ENCODE measurements around the gene ZNF580.

ZNF580 gene

DNA sequence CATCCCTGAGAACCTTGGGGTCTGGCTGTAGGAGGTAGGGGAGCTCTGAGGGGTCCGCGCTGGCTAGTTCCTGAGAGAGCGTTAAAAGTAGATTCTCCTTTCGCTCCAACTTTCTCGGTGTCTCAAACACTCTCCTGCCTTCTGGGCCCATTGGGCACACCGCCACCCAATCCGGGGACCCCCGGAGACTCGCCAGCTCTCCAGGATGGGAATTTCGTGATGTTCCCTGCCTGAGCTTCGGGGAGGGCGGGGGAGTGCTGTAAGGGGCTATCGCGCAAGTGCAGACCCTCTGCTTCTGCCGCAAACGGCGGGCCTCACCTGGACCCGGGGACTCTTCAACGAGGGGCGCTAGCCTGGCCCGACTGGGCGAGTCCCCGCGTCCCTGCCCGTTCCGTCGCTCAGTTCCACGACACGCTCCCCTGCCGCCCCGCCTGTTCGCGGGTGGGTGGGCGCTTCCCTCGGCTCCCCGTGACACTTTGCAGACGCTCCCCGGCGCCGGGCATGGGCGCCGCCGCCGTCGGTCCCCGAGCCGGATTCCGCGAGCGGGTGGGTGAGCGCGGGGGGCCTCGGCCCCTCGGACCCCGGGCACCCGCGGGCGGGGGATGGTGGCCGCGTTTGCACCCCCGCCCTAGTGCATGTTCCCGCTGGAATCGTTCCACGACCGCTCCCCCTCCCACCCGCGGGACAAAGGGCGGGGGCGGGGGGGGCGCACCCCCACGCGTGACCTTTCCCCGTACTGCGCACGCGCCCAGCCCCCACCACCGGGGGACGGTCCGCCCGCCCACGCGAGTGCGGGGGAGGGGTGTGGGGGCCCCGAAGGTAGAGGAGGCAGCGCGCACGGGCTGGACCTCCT lies 7.2 kb downstream of the ZNF580 start, which contains the start of gene CCDC106:
CCDC106 (plus strand) TSS at position 481 of the 853 bp plus-strand sequence. CDS start 835 bp downstream, outside the sequence.
- DNase-seq (ENCODE audit: low read depth): no peak

DNA sequence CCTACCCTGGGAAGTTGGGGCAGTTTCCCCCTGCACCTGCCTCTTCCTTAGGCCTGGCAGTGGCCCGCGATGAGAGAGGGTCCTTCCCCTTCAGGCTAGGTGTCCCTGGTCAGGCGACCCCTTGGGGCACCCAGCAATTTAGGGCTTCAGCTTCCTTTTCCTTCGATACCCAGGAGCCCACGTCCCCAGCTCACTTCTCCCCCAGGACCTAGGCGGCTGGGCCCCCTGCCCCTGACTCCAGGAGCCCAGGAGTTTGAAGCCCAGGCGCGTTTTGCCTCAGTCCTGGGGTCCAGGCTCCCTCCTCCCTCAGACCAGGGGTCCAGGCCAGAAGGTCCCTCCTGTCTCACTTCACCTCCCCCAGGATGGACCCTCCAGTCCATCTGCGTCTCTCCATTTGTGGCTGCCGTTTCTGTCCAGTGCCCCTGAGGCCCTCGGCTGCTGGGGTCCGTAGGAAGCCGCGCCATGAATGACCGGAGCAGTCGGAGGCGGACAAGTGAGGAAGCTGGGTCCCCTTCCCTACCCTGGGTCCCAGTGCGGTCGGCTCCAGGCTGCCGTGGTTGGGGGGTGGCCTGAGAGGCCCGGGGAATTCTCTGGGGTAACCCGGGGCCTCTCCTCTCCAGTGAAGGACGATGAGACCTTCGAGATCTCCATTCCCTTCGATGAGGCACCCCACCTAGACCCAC lies 7.9 kb downstream of the ZNF580 start:
- no peak for DNase-seq (ENCODE audit: low read depth)

DNA sequence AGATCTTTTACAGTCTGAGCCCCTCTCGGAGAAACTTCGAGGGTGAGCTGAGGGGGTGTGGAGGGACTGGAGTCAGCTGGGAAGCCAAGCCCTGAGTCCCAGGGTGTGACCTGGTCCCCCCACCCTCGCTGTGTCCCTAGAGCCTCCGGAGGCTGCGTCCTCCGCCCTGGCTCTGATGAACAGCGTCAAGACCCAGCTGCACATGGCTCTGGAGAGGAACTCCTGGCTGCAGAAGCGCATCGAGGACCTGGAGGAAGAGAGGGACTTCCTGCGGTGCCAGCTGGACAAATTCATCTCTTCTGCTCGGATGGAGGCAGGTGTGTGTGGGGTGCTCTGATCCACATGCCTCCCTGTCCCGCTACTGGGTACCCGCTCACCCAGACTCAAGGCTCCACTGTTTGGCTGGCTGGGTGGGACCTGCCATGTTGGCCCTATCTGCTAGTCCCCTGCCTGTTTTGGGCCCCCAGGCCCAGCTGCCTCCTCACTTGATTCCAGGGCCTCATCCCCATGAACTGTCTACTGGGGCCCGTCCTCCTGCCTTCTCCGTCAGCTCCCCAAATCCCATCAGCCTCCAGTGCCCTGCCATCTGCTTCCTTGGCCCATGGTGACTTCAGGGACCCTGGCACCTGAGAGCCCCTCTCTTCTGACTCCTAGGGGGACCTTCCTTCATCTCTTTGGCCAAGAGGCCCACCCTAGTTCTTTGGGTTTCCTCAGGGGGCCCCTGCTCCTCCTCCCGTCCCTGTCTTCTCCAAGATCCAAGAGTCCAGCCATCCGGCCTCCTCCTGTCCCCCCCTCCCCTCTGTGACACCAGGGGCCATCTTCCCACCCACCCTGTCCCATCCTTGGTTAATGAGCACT lies 8.7 kb downstream of the ZNF580 start:
- DNase-seq (ENCODE audit: low read depth): no peak

DNA sequence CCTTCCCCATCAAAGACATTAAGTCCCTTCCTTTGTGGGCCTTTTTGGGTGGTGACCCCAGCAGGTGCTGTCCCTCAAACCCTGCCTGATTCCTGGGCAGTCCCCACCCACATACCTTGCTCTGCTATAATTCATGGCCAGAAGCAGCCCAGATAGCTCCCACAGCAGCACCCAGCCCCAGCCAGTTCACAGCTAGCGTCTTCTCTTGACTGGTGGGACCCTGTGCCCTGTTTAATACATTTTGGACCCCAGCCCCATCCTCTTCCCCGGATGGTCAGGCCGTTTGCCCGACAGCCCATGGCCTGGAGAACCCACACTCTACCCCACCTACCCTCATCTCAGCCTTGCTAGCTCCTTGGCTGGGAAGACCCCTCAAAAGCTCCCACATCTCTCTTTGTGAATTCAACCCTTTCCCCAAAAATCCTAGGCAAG lies 9.3 kb downstream of the ZNF580 start:
- no peak for DNase-seq (ENCODE audit: low read depth)

DNA sequence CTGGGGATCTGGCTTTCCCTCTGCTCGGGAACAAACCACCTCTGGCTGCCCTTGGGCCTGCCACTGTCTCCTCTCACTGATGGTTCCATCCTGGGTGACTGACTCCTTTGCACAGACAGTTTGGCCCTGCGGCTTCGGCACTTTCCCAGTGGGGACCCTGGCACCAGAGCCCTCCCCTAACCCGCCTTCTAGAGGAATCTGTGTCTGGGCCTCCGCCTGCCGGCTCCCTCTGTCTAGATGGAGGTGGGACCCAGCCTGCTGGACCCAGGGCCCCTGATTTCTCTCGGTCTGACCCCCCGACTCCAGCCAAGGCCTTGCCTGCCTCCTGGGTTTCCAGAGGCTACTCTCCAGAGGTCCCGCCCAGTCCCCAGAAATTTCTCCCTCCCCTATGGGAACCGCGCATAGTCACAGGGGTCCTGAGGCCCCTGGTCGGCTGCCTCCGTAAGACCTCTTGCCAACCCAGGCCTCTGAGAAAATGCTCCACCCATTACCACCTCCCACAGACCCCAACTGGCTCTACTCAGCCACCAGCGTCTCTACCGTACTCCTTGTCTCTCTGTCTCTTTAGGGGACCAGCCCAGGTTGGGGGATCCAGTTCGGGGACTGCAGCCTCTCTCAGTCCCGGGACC lies 9.9 kb downstream of the ZNF580 start:
- DNase-seq (ENCODE audit: low read depth): no peak

DNA sequence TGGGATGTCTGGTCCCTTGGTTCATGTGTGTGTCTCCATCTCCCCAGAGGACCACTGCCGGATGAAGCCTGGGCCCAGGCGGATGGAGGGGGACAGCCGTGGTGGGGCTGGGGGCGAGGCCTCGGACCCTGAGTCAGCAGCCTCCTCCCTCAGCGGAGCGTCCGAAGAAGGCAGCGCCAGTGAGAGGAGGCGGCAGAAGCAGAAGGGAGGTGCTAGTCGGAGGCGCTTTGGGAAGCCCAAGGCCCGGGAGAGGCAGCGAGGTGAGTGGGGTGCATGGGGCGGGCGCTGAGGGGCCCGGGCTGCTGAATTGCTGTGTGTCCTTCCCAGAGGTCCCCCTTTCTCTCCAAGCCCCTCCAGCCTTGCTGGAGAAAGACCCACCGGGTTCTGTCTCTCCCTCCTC lies 10.4 kb downstream of the ZNF580 start:
- DNase-seq (ENCODE audit: low read depth): no peak

DNA sequence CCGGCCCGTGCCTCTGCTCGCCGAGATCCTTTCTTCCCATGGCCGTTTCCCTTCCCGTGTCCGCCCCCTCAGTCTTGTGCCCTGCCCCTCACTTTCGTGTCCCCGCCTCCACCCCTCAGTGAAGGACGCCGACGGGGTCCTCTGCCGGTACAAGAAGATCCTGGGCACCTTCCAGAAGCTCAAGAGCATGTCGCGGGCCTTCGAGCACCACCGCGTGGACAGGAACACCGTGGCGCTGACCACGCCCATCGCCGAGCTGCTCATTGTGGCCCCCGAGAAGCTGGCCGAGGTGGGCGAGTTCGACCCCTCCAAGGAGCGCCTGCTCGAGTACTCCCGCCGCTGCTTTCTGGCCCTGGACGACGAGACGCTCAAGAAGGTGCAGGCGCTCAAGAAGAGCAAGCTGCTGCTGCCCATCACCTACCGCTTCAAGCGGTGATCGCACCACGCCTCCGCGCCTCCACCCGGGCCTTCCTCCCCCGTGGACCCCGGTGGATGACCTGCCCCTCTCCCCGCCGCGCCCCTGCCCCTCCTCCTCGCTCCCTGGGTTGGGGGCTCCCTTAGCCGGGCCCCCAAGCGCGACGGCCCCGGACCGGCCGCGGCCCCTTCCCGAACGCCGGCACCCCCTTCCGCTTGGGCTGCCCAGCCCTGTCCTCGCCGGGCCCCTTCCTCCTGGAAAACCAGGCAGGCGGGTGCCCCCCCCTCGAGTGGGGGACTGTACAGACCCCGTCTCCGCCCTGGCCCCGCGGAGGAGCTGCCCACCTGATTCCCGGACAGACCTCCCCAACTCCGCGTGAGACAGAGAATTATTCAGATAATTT lies 11.7 kb downstream of the ZNF580 start:
- no peak for DNase-seq (ENCODE audit: low read depth)

DNA sequence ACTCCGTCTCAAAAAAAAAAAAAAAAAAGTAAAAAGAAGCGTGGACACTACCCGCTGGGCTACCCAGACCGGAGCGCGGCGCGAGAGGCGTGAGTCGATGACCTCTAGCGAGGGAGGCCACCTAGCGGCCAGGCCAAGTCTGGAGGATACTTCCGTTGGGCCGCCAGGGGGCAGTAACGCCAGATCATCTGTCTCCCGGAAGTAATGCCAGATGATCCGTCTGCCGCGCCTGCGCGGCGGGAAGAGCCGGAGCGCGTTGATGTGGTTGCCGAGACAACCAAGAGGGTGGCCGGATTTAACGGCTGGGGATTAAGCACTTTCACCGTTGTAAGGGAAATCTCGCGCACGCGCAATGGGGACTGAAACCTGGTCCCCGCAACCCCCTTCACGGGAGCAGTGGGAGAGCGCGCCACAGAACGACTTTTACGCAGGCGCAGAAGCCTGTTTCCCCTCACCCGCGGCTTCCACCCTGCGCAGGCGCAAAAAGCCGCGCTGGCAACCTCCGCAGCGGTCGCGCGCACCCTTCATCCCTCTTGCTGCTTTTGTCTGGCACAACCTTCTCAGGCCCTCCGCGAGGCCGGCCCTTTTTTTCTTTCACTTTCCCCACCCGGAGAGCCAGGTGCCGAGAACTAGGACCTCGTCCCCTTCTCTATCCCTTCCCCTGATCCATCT lies 13.0 kb downstream of the ZNF580 start:
- peak; percentile 98 for DNase-seq (ENCODE audit: low read depth)

DNA sequence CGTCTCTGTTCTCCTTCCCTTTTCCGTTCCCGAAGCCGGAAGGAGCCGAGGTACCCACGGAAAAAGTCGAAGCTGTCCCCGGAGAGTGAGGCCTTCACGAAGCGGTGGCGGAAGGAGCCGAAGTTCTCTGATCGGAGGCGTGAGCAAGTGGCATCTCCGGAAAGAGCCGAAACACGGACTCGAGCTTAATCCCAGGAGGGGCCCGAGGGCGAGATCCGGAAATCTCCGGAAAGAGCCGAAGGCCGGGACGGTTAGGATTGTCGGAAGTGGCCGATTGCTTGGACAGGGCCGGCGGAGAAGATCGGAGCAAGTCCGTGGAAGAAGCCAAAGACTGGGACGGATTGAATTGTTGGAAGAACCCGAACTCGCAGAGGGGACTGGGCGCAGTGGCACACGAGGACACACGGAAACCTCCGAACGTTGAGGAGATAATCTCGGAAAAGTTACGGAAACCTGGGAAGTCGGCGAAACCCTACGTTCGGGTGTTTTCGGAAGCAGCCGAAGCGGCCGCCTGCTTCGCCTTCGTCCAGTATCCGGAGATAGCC lies 13.6 kb downstream of the ZNF580 start:
- peak; percentile 99 for DNase-seq (ENCODE audit: low read depth)

DNA sequence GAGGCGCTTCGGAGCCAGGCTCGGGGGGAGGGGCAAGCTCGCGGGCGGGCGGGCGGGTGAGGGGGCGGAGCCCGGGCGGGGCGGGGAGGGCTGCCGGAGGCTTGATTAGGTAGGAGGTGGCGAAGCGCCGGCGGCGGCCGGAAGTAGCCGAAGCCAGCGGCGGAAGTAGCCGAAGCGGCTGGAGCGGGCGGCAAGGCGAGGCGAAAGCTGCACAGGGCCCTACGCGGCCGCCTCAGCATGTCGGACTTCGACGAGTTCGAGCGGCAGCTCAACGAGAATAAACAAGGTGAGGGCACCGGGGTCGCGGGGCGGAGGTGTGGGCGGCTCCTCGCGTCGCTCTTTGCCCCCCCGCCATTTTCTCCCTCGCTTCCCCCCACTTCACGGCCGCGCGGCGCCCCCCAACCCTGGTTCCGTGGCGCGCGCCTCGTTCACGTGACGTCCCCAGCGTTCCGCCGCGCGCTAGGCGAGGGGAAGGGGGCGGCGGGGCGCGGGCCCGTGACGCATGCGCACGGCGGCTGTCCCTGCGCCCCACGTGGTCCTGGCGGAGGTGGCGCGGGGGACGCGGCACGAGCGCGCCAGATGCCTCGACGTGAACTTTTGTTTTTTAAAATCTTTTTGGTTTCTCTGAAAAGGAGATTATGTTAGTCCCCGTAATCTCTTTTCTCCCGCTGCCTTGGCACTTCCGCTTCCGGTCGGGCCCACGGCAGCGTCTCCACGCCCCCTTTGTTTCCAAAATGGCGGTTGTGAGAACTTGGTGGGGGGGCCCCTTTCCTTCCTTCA lies 14.3 kb downstream of the ZNF580 start, which contains the start of gene U2AF2:
U2AF2 (plus strand) TSS at position 168 of the 780 bp plus-strand sequence; CDS start at position 238, 70 bp downstream.
- peak; percentile 93 for DNase-seq (ENCODE audit: low read depth)

DNA sequence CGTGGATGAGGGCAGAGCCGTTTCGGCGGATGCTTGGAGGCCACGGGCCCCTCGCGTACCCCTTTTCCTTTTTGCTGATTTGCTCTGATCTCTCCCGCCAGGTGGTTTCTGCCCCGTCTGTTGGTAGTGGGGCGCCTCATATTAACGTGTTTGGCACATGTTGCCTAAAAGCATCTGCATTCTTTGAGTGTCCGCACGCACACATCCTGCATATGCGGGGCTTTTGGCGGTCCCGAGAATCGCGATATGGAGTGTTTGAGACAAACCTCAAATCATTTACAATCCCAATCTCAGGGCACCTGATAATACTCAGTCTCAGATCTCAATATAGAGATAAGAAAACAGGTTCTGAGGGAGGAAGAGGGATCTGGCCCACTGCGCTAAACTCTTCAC lies 14.8 kb downstream of the ZNF580 start:
- no peak for DNase-seq (ENCODE audit: low read depth)

DNA sequence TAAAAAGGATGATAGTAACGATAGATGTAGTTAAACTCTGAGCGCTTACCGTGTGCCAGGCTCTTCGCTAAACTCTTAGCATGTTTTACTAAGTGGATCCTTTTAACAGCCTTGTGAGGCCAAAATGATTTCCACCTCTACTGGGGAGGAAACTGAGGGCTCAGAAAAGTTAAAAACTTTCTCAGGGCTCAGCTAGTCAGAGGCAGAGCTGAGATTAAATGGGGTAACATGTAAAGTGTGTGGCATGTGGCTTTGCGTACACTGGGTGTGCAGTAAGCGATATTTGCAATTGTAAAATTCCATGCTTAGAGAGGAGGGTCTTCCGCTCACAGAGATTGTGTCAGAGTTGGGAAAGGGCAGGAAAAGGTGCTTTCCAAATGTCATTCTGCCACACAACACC lies 15.8 kb downstream of the ZNF580 start:
- no peak for DNase-seq (ENCODE audit: low read depth)

DNA sequence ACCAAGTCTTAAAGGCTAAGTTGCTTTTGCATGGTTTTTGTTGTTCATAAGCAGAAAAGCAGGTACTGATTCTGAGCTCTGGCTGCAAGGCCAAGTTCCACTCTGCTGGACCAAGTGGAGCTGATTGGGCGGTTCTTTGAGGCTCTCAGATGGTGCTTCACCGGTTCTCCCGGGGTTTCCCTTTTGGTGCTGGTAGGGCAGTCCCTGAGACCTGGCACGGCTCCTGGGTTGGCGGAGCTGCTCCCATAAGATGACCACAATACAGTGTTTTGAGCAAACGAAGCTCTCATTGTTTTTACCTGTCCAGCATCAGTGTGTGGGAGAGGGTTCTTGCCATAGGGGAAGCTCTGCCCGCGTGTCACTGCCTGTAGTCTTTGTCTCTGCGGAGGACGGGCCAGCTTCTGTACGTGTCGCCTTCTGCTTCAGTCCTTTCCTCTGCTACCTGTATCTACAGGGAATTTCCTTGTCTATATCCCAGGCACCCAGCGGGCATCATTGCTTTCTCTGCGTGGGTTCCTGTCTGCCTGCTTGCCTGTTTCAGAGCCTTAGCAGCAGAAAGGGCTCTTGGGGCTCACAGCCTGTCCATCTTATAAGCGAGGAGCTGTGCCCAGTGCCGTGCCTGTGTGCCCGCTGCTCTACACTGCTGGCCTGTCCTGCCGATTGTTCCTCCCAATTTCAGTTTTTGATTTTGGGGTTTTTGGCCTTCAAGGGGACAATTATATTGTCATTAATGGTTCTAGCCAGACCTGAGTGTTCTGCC lies 16.4 kb downstream of the ZNF580 start:
- DNase-seq (ENCODE audit: low read depth): no peak

DNA sequence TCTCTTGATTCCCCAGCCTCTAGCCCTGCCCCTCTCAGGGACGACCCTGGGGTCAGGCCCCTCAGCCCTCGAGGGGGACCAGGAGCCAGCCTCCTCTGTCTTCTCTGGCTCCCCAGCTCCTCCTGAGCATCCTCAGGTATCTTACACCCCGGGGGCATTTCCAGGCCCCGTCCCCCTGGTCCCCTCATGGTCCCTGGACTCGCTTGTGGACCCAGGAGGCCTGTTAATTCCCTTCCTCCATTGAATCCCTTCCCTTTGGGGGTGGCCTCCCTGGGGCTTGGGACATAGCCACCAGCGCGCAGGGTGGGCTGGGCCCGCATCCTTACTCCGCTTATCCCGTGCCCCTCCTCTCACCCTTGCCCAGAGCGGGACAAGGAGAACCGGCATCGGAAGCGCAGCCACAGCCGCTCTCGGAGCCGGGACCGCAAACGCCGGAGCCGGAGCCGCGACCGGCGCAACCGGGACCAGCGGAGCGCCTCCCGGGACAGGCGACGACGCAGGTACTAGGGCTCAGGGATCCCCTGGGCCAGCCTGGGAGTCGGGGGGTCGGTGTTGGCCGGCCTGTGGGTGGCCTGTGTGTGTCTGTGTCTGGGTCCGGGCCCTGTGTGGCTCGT lies 18.2 kb downstream of the ZNF580 start:
- DNase-seq (ENCODE audit: low read depth): no peak

DNA sequence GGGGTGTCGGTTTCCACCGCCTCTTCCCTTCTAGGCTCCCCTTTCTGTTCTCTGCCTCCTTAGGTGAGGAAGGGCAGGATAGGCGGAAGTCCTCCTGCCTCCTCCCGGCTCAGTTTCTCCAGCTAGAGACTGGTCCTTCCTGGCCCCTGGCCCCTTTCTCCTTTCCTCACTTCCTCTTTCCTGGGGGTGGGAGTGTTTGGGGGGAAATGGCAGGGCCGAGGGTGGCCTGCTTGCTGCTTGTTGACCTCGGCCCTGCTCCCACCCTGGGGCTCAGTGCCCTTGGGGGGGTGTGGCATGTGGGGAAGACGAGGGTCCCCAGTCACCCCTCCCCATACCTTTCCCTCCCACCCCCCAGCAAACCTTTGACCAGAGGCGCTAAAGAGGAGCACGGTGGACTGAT lies 19.0 kb downstream of the ZNF580 start:
- DNase-seq (ENCODE audit: low read depth): no peak

DNA sequence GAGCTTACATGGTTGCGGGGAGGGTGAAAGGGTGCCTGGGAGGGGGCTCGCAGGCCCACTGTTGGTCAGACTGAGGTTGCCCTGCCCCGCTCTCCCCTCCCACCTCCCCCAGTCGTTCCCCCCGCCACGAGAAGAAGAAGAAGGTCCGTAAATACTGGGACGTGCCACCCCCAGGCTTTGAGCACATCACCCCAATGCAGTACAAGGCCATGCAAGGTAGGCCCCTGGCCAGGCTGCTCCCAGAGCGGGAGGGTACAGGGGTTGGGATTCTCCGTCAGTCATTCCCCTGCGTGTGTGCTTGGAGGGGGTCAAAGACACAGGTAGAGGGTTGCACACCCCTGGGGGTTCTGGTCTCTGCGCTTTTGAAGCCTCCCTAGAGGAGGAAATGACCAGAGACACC lies 19.6 kb downstream of the ZNF580 start:
- DNase-seq (ENCODE audit: low read depth): no peak

DNA sequence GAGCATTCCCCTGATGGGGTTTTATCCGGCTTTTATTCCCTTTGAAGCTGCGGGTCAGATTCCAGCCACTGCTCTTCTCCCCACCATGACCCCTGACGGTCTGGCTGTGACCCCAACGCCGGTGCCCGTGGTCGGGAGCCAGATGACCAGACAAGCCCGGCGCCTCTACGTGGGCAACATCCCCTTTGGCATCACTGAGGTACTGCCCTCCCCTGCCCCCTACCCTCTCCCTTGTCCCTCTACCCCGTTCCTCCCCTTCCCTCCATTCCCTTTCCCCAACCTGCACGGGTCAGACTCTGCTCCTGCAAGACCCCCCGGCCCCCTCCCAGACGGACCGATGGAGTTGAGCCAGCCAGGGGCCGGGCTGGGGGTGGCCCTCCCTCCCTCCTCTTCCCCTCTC lies 20.2 kb downstream of the ZNF580 start:
- no peak for DNase-seq (ENCODE audit: low read depth)

DNA sequence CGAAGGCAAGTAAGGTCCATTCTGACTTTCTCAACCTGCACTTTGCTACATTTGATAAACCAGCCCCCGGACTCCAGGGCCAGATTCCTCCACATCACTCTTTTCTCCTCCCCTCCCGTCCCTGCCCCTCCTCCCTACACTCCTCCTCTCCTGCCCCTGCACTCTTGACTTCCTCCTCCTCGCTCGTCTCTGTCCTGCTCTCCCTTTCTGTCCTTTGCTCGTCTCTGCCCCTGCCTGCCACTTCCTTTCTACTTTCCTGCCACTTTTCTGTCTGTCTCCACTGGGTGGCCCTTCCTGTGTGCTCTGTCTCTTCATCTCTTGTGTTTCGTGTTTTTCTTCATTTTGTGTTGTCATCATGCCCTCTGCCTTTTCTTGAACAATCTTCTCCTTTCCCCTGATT lies 21.0 kb downstream of the ZNF580 start:
- no peak for DNase-seq (ENCODE audit: low read depth)
